SK-N-SH treated with all-trans-retinoic acid at 6 μM for 48 hours (cell line): ENCODE measurements around the gene TSPAN1.

Experiments used
- ARNTL ChIP-seq: fragments of 450-650 bp; formaldehyde crosslinking; IDR thresholded peaks from 2 replicates; pipeline ENCODE4 v1.5.0; 2020; ENCODE audit warnings: low read depth, mild to moderate bottlenecking, moderate library complexity, borderline replicate concordance
- CREB5 ChIP-seq: fragments of 250-450 bp; sonication (Bioruptor Pico); IDR thresholded peaks from 2 replicates; pipeline ENCODE4 v1.5.1; 2020; ENCODE audit warnings: low read depth, mild to moderate bottlenecking, moderate library complexity
- CSDC2 ChIP-seq: fragments of 250-450 bp; sonication (Bioruptor Pico); IDR thresholded peaks from 2 replicates; pipeline ENCODE4 v1.5.0; 2020; ENCODE audit warnings: mild to moderate bottlenecking, moderate library complexity
- CSRNP3 ChIP-seq: fragments of 250-450 bp; sonication (Bioruptor Pico); IDR thresholded peaks from 2 replicates; pipeline ENCODE4 v1.5.1; 2021; ENCODE audit warnings: mild to moderate bottlenecking, moderate library complexity
- ESRRG ChIP-seq: fragments of 250-450 bp; sonication (Bioruptor Pico); IDR thresholded peaks from 2 replicates; pipeline ENCODE4 v1.6.1; 2021; ENCODE audit warnings: mild to moderate bottlenecking
- GLIS3 ChIP-seq: fragments of 250-450 bp; sonication (Bioruptor Pico); IDR thresholded peaks from 2 replicates; pipeline ENCODE4 v1.5.0; 2020; ENCODE audit warnings: mild to moderate bottlenecking, moderate library complexity
- ISL1 ChIP-seq: fragments of 250-450 bp; sonication (Bioruptor Pico); IDR thresholded peaks from 2 replicates; pipeline ENCODE4 v2.1.2; 2022; ENCODE audit warnings: mild to moderate bottlenecking, moderate library complexity
- POU6F1 ChIP-seq: fragments of 250-450 bp; sonication (Bioruptor Pico); IDR thresholded peaks from 2 replicates; pipeline ENCODE4 v1.8.0; 2021; ENCODE audit warnings: low read depth, mild to moderate bottlenecking, moderate library complexity, borderline replicate concordance
- SNAI2 ChIP-seq: fragments of 250-450 bp; sonication (Bioruptor Pico); IDR thresholded peaks from 2 replicates; pipeline ENCODE4 v1.5.0; 2020; ENCODE audit warnings: mild to moderate bottlenecking, moderate library complexity
- TCF4 ChIP-seq: fragments of 250-450 bp; sonication (Bioruptor Pico); IDR thresholded peaks from 2 replicates; pipeline ENCODE4 v1.8.0; 2021; ENCODE audit warnings: mild to moderate bottlenecking, moderate library complexity, borderline replicate concordance
- TOX ChIP-seq: fragments of 250-450 bp; sonication (Bioruptor Pico); IDR thresholded peaks from 2 replicates; pipeline ENCODE4 v1.8.0; 2021; ENCODE audit warnings: mild to moderate bottlenecking, moderate library complexity, borderline replicate concordance
- ZC3H10 ChIP-seq: fragments of 250-450 bp; sonication (Bioruptor Pico); IDR thresholded peaks from 2 replicates; pipeline ENCODE4 v1.5.1; 2021; ENCODE audit warnings: mild to moderate bottlenecking, moderate library complexity
- ZFP30 ChIP-seq: fragments of 450-650 bp; formaldehyde crosslinking; IDR thresholded peaks from 2 replicates; pipeline ENCODE4 v1.5.0; 2022; ENCODE audit warnings: mild to moderate bottlenecking, moderate library complexity
- ZNF70 ChIP-seq: fragments of 450-650 bp; formaldehyde crosslinking; IDR thresholded peaks from 2 replicates; pipeline ENCODE4 v1.5.0; 2020; ENCODE audit warnings: mild to moderate bottlenecking, moderate library complexity

- TF ChIP-seq TOX (CRISPR knock-in tag): no peak
- TF ChIP-seq ARNTL (CRISPR knock-in tag): no peak
- TF ChIP-seq ZFP30: no peak
- no peak for TF ChIP-seq ZC3H10
- no peak for TF ChIP-seq CSRNP3 (CRISPR knock-in tag)
- no peak for TF ChIP-seq POU6F1 (CRISPR knock-in tag)
- TF ChIP-seq ZNF70: no peak
- no peak for TF ChIP-seq CREB5 (CRISPR knock-in tag)
- no peak for TF ChIP-seq ESRRG (CRISPR knock-in tag)
- no peak for TF ChIP-seq GLIS3 (CRISPR knock-in tag)
- no peak for TF ChIP-seq SNAI2 (CRISPR knock-in tag)
- TF ChIP-seq TCF4 (CRISPR knock-in tag): no peak
- TF ChIP-seq ISL1: no peak
- TF ChIP-seq CSDC2 (CRISPR knock-in tag): no peak
Measured at GRCh38 chr1:46157916-46158311, 17.0 kb upstream of the TSPAN1 start.
